K562 (cell line): ENCODE measurements around the gene SLC25A10. TPM values are rescaled to one million over a fixed set of nuclear protein-coding genes. Genes with fewer than 3 reads are reported as not detected.

Experiments used
- ARID1B ChIP-seq: fragments of 450-650 bp; IDR thresholded peaks from 2 replicates; pipeline ENCODE4 v1.6.1; 2016; ENCODE audit warnings: antibody characterized with exemption, mild to moderate bottlenecking, inconsistent platforms
- BRF1 ChIP-seq: IDR thresholded peaks from 3 replicates; pipeline ENCODE4 v1.6.1; 2011; ENCODE audit warnings: borderline replicate concordance, mild to moderate bottlenecking; ENCODE audit not compliant: insufficient read length; ENCODE audit errors: extremely low read depth
- CTBP1 ChIP-seq: fragments of 450-650 bp; IDR thresholded peaks from 2 replicates; pipeline ENCODE4 v1.6.1; 2016; ENCODE audit warnings: borderline replicate concordance
- GTF2F1 ChIP-seq: IDR thresholded peaks from 2 replicates; pipeline ENCODE4 v1.6.1; 2011; ENCODE audit warnings: low read depth, low read length, improper control_type of control experiment
- KLF6 ChIP-seq: fragments of 250-450 bp; sonication (Bioruptor Pico); IDR thresholded peaks from 2 replicates; pipeline ENCODE4 v1.4.0; 2020; ENCODE audit warnings: mild to moderate bottlenecking, moderate library complexity, borderline replicate concordance
- NFXL1 ChIP-seq: fragments of 450-650 bp; formaldehyde crosslinking; IDR thresholded peaks from 2 replicates; pipeline ENCODE4 v1.4.0; 2021; ENCODE audit warnings: mild to moderate bottlenecking
- U2AF1 ChIP-seq: fragments of 200-400 bp; formaldehyde crosslinking; optimal IDR thresholded peaks from 2 replicates; pipeline ENCODE3; 2017; ENCODE audit warnings: mild to moderate bottlenecking, low read depth, low read length, moderate library complexity
- ZEB2 ChIP-seq: fragments of 450-650 bp; IDR thresholded peaks from 2 replicates; pipeline ENCODE4 v1.6.1; 2016
- ZNF75A ChIP-seq: fragments of 450-650 bp; formaldehyde crosslinking; IDR thresholded peaks from 2 replicates; pipeline ENCODE4 v1.4.0; 2020; ENCODE audit warnings: mild to moderate bottlenecking
- polyA plus RNA-seq, 8 experiments: library from polyadenylated mRNA; depleted of rRNA in 4 of 8; stranded (reverse) in 5 of 8; unstranded in 3 of 8; fragments of >200 nt; fragmentation: Nextera tagmentation in 2 of 8; fragmentation: Illumina TruSeq in 1 of 8; extraction: Ambion mirVana in 2 of 8; extraction: Trizol in 1 of 8; gene quantifications; 2 replicates each; pipeline versions ENCODE4 v1.2.1 to v1.2.3, GENCODE V29; 2011 to 2014; ENCODE audit warnings: inconsistent platforms in 1 of 8, missing spikeins in 1 of 8
- total RNA-seq, 7 experiments: library from RNA; depleted of rRNA in 6 of 7; stranded (reverse); fragments of >200 nt in 6 of 7; fragmentation: Illumina TruSeq in 2 of 7; extraction: Trizol in 2 of 7; gene quantifications; 2 replicates each; pipeline versions ENCODE4 v1.2.1 to v1.2.3, GENCODE V29; 2011 to 2021; ENCODE audit warnings: low replicate concordance in 1 of 7
- TF ChIP-seq, protein P1 (sequence below): fragments of 450-650 bp; conservative IDR thresholded peaks from 2 replicates; pipeline ENCODE4 v1.6.1; 2016; ENCODE audit warnings: missing genetic modification characterization, low read depth, mild to moderate bottlenecking, control low read depth, missing compliant biosample characterization
- TF ChIP-seq, protein P2 (sequence below): fragments of 450-650 bp; IDR thresholded peaks from one replicate; pipeline ENCODE4 v1.6.1; 2018; ENCODE audit warnings: mild to moderate bottlenecking, moderate library complexity; ENCODE audit not compliant: partially characterized antibody
- TF ChIP-seq, protein P3 (sequence below): IDR thresholded peaks from 3 replicates; pipeline ENCODE4 v1.6.1; 2011; ENCODE audit warnings: borderline replicate concordance, mild to moderate bottlenecking; ENCODE audit not compliant: insufficient read length, insufficient read depth
- TF ChIP-seq, protein P4 (sequence below): fragments of 450-650 bp; IDR thresholded peaks from 2 replicates; pipeline ENCODE4 v1.6.1; 2016; ENCODE audit warnings: antibody characterized with exemption
- TF ChIP-seq, protein P5 (sequence below): fragments of 450-650 bp; IDR thresholded peaks from 2 replicates; pipeline ENCODE4 v1.6.1; 2017; ENCODE audit warnings: antibody characterized with exemption
- TF ChIP-seq, protein P6 (sequence below): sonication (generic); formaldehyde crosslinking; IDR thresholded peaks from 2 replicates; pipeline ENCODE4 v1.8.1; 2023; ENCODE audit warnings: missing genetic modification reagents, mild to moderate bottlenecking, borderline replicate concordance

Gene SLC25A10
- total and polyA plus RNA-seq, 9 of the 15 experiments (the other 6 are each of a cell fraction or from before 2014, with no cell fraction given) = 0.10 to 85.6 (median 34.3) TPM

DNA sequence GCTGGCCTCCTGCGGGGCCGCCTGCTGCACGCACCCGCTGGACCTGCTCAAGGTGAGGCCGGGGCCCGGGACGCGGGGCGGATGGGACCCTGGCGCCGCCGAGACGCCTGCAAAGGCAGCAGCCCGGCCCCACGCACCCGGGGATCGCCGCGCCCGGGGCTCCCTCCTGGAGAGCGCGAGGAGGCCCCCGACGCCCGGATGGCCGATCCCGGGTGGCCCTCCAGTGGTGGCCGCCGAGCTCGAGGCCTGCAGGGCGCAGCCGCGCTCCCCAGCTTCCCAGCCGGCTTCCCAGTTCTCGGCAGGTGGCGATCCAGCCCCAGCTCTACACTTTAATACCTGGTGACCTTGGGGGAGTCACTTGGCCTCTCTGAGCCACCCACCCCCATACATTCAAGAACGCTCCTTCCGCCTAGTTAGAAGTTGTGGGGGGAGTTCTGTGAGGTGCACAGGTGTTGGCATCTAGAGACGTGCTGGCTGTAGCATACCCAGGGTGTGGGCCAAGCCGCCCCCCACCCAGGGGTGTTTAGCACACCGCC lies 452 bp downstream of the SLC25A10 start (continued):
- TF ChIP-seq, protein P1, sequence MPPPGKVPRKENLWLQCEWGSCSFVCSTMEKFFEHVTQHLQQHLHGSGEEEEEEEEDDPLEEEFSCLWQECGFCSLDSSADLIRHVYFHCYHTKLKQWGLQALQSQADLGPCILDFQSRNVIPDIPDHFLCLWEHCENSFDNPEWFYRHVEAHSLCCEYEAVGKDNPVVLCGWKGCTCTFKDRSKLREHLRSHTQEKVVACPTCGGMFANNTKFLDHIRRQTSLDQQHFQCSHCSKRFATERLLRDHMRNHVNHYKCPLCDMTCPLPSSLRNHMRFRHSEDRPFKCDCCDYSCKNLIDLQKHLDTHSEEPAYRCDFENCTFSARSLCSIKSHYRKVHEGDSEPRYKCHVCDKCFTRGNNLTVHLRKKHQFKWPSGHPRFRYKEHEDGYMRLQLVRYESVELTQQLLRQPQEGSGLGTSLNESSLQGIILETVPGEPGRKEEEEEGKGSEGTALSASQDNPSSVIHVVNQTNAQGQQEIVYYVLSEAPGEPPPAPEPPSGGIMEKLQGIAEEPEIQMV (tag) = no peak
- no peak for TF ChIP-seq KLF6 (CRISPR knock-in tag)
- TF ChIP-seq ZEB2 = no peak
- no peak for TF ChIP-seq NFXL1
- no peak for TF ChIP-seq ARID1B
- 0 out of 2 replicates have a peak, but pooled peaks have one; percentile 39 for TF ChIP-seq CTBP1
- TF ChIP-seq U2AF1 = peak; percentile 76
- TF ChIP-seq, protein P2, sequence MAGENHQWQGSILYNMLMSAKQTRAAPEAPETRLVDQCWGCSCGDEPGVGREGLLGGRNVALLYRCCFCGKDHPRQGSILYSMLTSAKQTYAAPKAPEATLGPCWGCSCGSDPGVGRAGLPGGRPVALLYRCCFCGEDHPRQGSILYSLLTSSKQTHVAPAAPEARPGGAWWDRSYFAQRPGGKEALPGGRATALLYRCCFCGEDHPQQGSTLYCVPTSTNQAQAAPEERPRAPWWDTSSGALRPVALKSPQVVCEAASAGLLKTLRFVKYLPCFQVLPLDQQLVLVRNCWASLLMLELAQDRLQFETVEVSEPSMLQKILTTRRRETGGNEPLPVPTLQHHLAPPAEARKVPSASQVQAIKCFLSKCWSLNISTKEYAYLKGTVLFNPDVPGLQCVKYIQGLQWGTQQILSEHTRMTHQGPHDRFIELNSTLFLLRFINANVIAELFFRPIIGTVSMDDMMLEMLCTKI = no peak
- TF ChIP-seq ZNF75A (CRISPR knock-in tag) = no peak
- TF ChIP-seq, protein P3, sequence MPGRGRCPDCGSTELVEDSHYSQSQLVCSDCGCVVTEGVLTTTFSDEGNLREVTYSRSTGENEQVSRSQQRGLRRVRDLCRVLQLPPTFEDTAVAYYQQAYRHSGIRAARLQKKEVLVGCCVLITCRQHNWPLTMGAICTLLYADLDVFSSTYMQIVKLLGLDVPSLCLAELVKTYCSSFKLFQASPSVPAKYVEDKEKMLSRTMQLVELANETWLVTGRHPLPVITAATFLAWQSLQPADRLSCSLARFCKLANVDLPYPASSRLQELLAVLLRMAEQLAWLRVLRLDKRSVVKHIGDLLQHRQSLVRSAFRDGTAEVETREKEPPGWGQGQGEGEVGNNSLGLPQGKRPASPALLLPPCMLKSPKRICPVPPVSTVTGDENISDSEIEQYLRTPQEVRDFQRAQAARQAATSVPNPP = no peak
- no peak for TF ChIP-seq GTF2F1
- TF ChIP-seq, protein P4, sequence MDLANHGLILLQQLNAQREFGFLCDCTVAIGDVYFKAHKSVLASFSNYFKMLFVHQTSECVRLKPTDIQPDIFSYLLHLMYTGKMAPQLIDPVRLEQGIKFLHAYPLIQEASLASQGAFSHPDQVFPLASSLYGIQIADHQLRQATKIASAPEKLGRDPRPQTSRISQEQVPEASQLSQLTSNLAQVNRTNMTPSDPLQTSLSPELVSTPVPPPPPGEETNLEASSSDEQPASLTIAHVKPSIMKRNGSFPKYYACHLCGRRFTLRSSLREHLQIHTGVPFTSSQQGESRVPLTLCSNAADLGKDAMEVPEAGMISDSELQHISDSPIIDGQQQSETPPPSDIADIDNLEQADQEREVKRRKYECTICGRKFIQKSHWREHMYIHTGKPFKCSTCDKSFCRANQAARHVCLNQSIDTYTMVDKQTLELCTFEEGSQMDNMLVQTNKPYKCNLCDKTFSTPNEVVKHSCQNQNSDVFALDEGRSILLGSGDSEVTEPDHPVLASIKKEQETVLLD = 0 out of 2 replicates have a peak, but pooled peaks have one; percentile 20
- TF ChIP-seq, protein P5, sequence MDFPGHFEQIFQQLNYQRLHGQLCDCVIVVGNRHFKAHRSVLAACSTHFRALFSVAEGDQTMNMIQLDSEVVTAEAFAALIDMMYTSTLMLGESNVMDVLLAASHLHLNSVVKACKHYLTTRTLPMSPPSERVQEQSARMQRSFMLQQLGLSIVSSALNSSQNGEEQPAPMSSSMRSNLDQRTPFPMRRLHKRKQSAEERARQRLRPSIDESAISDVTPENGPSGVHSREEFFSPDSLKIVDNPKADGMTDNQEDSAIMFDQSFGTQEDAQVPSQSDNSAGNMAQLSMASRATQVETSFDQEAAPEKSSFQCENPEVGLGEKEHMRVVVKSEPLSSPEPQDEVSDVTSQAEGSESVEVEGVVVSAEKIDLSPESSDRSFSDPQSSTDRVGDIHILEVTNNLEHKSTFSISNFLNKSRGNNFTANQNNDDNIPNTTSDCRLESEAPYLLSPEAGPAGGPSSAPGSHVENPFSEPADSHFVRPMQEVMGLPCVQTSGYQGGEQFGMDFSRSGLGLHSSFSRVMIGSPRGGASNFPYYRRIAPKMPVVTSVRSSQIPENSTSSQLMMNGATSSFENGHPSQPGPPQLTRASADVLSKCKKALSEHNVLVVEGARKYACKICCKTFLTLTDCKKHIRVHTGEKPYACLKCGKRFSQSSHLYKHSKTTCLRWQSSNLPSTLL = no peak
- no peak for TF ChIP-seq BRF1
- TF ChIP-seq, protein P6, sequence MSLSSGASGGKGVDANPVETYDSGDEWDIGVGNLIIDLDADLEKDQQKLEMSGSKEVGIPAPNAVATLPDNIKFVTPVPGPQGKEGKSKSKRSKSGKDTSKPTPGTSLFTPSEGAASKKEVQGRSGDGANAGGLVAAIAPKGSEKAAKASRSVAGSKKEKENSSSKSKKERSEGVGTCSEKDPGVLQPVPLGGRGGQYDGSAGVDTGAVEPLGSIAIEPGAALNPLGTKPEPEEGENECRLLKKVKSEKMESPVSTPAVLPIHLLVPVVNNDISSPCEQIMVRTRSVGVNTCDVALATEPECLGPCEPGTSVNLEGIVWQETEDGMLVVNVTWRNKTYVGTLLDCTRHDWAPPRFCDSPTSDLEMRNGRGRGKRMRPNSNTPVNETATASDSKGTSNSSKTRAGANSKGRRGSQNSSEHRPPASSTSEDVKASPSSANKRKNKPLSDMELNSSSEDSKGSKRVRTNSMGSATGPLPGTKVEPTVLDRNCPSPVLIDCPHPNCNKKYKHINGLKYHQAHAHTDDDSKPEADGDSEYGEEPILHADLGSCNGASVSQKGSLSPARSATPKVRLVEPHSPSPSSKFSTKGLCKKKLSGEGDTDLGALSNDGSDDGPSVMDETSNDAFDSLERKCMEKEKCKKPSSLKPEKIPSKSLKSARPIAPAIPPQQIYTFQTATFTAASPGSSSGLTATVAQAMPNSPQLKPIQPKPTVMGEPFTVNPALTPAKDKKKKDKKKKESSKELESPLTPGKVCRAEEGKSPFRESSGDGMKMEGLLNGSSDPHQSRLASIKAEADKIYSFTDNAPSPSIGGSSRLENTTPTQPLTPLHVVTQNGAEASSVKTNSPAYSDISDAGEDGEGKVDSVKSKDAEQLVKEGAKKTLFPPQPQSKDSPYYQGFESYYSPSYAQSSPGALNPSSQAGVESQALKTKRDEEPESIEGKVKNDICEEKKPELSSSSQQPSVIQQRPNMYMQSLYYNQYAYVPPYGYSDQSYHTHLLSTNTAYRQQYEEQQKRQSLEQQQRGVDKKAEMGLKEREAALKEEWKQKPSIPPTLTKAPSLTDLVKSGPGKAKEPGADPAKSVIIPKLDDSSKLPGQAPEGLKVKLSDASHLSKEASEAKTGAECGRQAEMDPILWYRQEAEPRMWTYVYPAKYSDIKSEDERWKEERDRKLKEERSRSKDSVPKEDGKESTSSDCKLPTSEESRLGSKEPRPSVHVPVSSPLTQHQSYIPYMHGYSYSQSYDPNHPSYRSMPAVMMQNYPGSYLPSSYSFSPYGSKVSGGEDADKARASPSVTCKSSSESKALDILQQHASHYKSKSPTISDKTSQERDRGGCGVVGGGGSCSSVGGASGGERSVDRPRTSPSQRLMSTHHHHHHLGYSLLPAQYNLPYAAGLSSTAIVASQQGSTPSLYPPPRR (CRISPR knock-in tag) = no peak
